Measurements from ENCODE around the gene NAPSA.
"Not testable (repeated sequence)": the region's sequence is repeated elsewhere in the genome, so short reads cannot be mapped to it uniquely, and the experiment has no call there.

The NAPSA gene

DNA sequence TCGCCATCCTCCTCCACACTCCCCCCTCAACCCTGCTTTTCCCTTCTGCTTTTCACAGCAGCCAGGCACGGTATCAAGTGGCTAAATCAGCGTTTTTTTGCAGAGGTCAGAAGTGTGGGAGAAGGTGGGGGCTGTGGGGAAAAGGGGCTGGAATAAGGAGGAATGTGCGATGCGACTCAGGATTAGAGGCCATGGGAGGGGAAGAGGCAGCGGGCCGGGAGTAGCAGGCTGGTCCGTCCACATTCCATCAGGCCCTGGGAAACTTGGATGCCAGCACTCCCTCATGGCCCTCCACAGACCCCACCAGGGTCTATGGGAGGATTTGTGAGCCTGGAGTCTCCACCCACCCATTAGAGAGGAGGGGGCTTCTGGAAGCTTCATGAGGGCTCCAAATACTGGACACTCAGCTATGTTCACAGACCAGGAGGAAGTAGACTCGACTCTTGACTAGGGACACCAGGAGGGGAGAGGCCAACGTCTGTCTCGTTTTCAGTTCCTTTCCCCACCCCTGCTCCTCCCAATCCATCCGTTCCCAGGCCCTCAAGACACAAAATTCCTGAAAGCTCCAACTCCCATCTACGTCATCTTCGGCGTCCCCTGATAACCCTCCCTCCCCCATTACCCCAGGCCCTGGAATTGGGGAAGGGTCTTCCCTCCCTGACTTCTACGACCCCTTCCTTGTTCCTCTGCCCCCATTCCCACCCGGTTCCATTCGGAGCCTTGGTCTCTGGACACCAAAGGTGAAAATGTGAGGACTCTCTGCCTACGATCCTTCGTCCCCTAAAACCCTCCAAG is 33.0 kb downstream of the NAPSA start:
- TF ChIP-seq, protein P1, sequence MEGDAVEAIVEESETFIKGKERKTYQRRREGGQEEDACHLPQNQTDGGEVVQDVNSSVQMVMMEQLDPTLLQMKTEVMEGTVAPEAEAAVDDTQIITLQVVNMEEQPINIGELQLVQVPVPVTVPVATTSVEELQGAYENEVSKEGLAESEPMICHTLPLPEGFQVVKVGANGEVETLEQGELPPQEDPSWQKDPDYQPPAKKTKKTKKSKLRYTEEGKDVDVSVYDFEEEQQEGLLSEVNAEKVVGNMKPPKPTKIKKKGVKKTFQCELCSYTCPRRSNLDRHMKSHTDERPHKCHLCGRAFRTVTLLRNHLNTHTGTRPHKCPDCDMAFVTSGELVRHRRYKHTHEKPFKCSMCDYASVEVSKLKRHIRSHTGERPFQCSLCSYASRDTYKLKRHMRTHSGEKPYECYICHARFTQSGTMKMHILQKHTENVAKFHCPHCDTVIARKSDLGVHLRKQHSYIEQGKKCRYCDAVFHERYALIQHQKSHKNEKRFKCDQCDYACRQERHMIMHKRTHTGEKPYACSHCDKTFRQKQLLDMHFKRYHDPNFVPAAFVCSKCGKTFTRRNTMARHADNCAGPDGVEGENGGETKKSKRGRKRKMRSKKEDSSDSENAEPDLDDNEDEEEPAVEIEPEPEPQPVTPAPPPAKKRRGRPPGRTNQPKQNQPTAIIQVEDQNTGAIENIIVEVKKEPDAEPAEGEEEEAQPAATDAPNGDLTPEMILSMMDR (IDR thresholded peaks at IDR 0.05), result no peak
- Histone ChIP-seq H2AFZ (peak overlapping the region; percentile 96), H3K4me2 (ENCODE audit: low read length) (peak overlapping the region; percentile 98), H3K9ac (peak overlapping the region; percentile 33), H3K36me3 (ENCODE audit: control insufficient read depth, insufficient read depth, low read length) (no peaks in the 10 kb centered on the region), H3K27me3 (ENCODE audit: control insufficient read depth, insufficient read depth, low read length) (no peaks in the 10 kb centered on the region), H3K4me3 (ENCODE audit: low read depth, low read length) (peak overlapping the region; percentile 98), H3K9me3 (ENCODE audit: control insufficient read depth, low read length) (no peaks in the 10 kb centered on the region), H3K27ac (peak overlapping the region; percentile 99), H3K79me2 (peaks cover 3% of the 10 kb centered on the region), H3K4me1 (peaks cover 15% of the 10 kb centered on the region)

DNA sequence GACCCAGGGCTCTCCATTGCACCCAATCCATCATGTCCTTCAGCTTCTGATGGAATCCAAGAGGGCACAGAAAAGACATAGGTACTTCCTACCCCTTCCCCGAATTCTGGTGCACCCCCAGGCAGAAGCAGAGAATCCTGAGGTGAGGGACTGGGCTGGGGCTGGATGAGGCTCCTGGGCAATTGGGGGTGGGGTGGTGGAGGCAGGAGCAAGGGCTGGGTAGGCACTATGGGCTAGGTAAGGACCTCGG is 33.5 kb downstream of the NAPSA start:
- Histone ChIP-seq H3K4me2 (ENCODE audit: low read length) (peak overlapping the region; percentile 98), H3K36me3 (ENCODE audit: control insufficient read depth, insufficient read depth, low read length) (no peaks in the 10 kb centered on the region), H3K27me3 (ENCODE audit: control insufficient read depth, insufficient read depth, low read length) (no peaks in the 10 kb centered on the region), H3K79me2 (peaks cover 3% of the 10 kb centered on the region), H3K9ac (peak overlapping the region; percentile 13), H3K4me3 (ENCODE audit: low read depth, low read length) (peak overlapping the region; percentile 98), H3K27ac (peak overlapping the region; percentile 99), H3K4me1 (peaks cover 15% of the 10 kb centered on the region), H2AFZ (peak overlapping the region; percentile 96), H3K9me3 (ENCODE audit: control insufficient read depth, low read length) (no peaks in the 10 kb centered on the region)
- TF ChIP-seq, protein P1 (IDR thresholded peaks at IDR 0.05), result no peak

DNA sequence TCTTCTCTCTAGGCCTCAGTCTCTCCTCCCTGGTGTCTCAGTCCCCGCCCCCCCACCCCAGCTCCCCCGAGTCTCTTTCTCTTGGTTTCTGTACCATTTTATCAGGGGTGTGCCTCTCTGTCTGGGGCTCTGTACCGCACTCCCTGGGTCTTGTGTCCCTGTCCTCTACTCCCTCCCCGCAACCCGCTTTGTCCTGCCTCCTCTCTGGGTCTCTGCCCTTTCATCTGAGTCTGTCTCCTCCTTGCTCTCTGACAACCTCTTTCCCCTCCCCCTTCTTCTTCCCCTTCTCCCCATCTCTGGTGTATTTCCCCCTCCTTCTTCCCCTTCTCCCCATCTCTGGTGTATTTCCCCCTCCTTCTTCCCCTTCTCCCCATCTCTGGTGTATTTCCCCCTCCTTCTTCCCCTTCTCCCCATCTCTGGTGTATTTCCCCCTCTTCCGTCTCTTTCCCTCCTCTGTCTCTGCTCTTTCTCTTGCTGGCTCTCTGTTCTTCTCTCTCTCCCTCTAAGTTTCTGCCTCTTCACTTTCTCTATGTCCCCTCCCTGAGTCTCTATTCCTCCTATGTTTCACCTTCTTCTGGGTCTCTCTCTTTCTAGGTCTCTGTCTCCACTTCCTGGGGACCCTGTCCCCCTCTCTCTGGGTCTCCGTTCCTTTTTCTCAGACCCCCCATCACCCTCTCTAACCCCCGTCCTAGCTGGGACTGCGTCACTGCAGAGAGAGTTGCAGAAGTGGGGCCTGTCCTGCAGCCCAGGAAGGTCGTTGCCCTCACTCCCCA is 34.0 kb downstream of the NAPSA start:
- no peaks in the 10 kb centered on the region for H3K27me3 ChIP-seq (ENCODE audit: control insufficient read depth, insufficient read depth, low read length)
- H3K4me1 ChIP-seq, result peaks cover 15% of the 10 kb centered on the region
- no peaks in the 10 kb centered on the region for H3K36me3 ChIP-seq (ENCODE audit: control insufficient read depth, insufficient read depth, low read length)
- peak overlapping the region; percentile 99 for H3K27ac ChIP-seq
- TF ChIP-seq, protein P1 (IDR thresholded peaks at IDR 0.05), result no peak
- peaks cover 3% of the 10 kb centered on the region for H3K79me2 ChIP-seq
- peak overlapping the region; percentile 13 for H3K9ac ChIP-seq
- H3K4me2 ChIP-seq (ENCODE audit: low read length), result peak overlapping the region; percentile 98
- no peaks in the 10 kb centered on the region for H3K9me3 ChIP-seq (ENCODE audit: control insufficient read depth, low read length)
- H3K4me3 ChIP-seq (ENCODE audit: low read depth, low read length), result peak overlapping the region; percentile 98
- peak overlapping the region; percentile 96 for H2AFZ ChIP-seq

DNA sequence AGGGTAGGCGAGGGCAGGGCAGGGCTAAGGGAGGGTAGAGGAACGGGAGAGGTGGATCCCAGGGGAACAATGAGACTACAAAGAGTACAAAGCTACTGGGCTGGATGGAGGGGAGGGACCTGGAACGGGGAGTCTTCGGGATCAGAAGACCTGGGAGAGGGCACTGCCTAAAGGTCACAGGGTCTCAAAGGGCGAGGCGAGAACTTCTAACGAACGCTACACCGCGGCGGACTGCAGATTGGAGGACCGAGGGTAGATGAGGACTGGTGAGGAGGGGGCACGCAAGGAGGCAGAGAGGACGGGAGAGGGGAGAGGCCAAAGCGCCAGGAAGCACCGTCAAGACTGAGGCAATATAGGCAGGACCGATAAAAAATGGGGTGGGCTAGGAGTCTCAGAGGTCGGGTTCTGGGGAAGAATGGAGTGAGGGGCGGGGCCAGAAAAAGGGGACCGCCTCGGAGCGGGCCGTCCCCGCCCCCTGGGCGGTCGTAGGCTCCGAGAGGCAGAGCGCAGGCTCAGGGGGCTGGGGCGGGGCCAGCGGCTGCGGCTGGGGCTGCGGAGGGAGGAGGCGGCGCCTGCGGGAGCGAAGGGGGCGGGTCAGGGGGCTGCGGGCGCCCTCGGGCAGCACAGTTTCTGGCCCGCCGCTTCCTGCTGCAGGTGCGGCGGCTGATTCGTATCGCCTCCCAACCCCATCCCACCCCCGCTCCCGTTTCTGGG is 34.9 kb downstream of the NAPSA start:
- Histone ChIP-seq H3K9ac (no peak overlapping the region), H3K4me2 (ENCODE audit: low read length) (peak overlapping the region; percentile 98), H3K4me3 (ENCODE audit: low read depth, low read length) (peak overlapping the region; percentile 98), H3K27me3 (ENCODE audit: control insufficient read depth, insufficient read depth, low read length) (no peaks in the 10 kb centered on the region), H3K79me2 (peaks cover 7% of the 10 kb centered on the region), H3K36me3 (ENCODE audit: control insufficient read depth, insufficient read depth, low read length) (no peaks in the 10 kb centered on the region), H2AFZ (peak overlapping the region; percentile 30), H3K27ac (peak overlapping the region; percentile 99), H3K9me3 (ENCODE audit: control insufficient read depth, low read length) (no peaks in the 10 kb centered on the region), H3K4me1 (peaks cover 15% of the 10 kb centered on the region)
- TF ChIP-seq, protein P1 (IDR thresholded peaks at IDR 0.05), result no peak

DNA sequence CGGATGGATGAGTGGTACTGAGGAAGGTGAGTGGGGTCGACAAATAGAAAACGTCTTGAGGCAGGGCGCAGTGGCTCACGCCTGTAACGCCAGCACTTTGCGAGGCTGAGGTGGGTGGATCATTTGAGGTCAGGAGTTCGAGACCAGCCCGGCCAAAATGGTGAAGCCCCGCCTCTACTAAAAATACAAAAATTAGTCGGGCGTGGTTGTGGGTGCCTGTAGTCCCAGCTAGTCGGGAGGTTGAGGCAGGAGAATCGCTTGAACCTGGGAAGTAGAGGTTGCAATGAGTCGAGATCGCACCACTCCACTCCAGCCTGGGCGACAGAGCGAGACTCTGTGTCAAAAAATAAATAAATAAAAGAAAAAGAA is 35.5 kb downstream of the NAPSA start:
- not testable (repeated sequence) for H3K36me3 ChIP-seq (ENCODE audit: control insufficient read depth, insufficient read depth, low read length); H3K9ac ChIP-seq; H3K27me3 ChIP-seq (ENCODE audit: control insufficient read depth, insufficient read depth, low read length); H3K9me3 ChIP-seq (ENCODE audit: control insufficient read depth, low read length); H3K79me2 ChIP-seq
- Histone ChIP-seq H3K4me1 (peaks cover 20% of the 10 kb centered on the region), H2AFZ (peak overlapping the region; percentile 43), H3K27ac (peak overlapping the region; percentile 99), H3K4me3 (ENCODE audit: low read depth, low read length) (peak overlapping the region; percentile 42), H3K4me2 (ENCODE audit: low read length) (peak overlapping the region; percentile 71)

Data from parathyroid adenoma (tissue), 2 donors.